ENCODE measurements around the gene RNF8.
"Not testable (repeated sequence)": the region's sequence is repeated elsewhere in the genome, so short reads cannot be mapped to it uniquely, and the experiment has no call there.

Gene RNF8

GRCh38 chr6:37399795-37400490 lies 46.2 kb downstream of the RNF8 start:
- DNase-seq (ENCODE audit: low read depth), result no peak

- DNase-seq (ENCODE audit: low read depth), result not testable (repeated sequence)
Observed at GRCh38 chr6:37401658-37402057, 47.9 kb downstream of the RNF8 start.

GRCh38 chr6:37406726-37407341 lies 53.1 kb downstream of the RNF8 start:
- no peak for DNase-seq (ENCODE audit: low read depth)

GRCh38 chr6:37407948-37408347 lies 54.2 kb downstream of the RNF8 start:
- no peak for DNase-seq (ENCODE audit: low read depth)

- no peak for DNase-seq (ENCODE audit: low read depth)
Observed at GRCh38 chr6:37409501-37409900, 55.7 kb downstream of the RNF8 start.

- no peak for DNase-seq (ENCODE audit: low read depth)
Observed at GRCh38 chr6:37417393-37417792, 63.6 kb downstream of the RNF8 start.

- no peak for DNase-seq (ENCODE audit: low read depth)
Observed at GRCh38 chr6:37418722-37419121, 64.9 kb downstream of the RNF8 start.

- no peak for DNase-seq (ENCODE audit: low read depth)
Observed at GRCh38 chr6:37426058-37426944, 72.5 kb downstream of the RNF8 start.

GRCh38 chr6:37426945-37427510 lies 73.2 kb downstream of the RNF8 start:
- no peak for DNase-seq (ENCODE audit: low read depth)

GRCh38 chr6:37429352-37429750 lies 75.6 kb downstream of the RNF8 start:
- no peak for DNase-seq (ENCODE audit: low read depth)

GRCh38 chr6:37432590-37432915 lies 78.8 kb downstream of the RNF8 start:
- no peak for DNase-seq (ENCODE audit: low read depth)

- DNase-seq (ENCODE audit: low read depth), result peak; percentile 94
Observed at GRCh38 chr6:37432916-37433656, 79.3 kb downstream of the RNF8 start, which contains the start of gene CMTR1. Gene CMTR1 (plus strand): TSS chr6:37433221. CDS start chr6:37435630, 2,409 bp downstream.

GRCh38 chr6:37433657-37434271 lies 80.0 kb downstream of the RNF8 start:
- DNase-seq (ENCODE audit: low read depth), result peak; percentile 43

GRCh38 chr6:37435373-37435772 lies 81.6 kb downstream of the RNF8 start:
- DNase-seq (ENCODE audit: low read depth), result no peak

GRCh38 chr6:37435816-37436215 lies 82.0 kb downstream of the RNF8 start:
- no peak for DNase-seq (ENCODE audit: low read depth)

- DNase-seq (ENCODE audit: low read depth), result no peak
Observed at GRCh38 chr6:37438930-37439329, 85.1 kb downstream of the RNF8 start.

- DNase-seq (ENCODE audit: low read depth), result no peak
Observed at GRCh38 chr6:37441651-37442050, 87.9 kb downstream of the RNF8 start.

GRCh38 chr6:37442416-37443215 lies 88.8 kb downstream of the RNF8 start:
- DNase-seq (ENCODE audit: low read depth), result no peak

- not testable (repeated sequence) for DNase-seq (ENCODE audit: low read depth)
Observed at GRCh38 chr6:37443216-37443542, 89.4 kb downstream of the RNF8 start.

All from ELR (cell line).